K562 (cell line): ENCODE measurements around the gene FOXO3. TPM values are rescaled to one million over a fixed set of nuclear protein-coding genes. Genes with fewer than 3 reads are reported as not detected.

ENCODE experiments used
- CBX3 ChIP-seq, 2 experiments: IDR thresholded peaks; 1 replicate in 1 of 2; 2 replicates in 1 of 2; pipeline ENCODE4 v1.6.1; 2012; ENCODE audit warnings: inconsistent platforms in 2 of 2, low read length in 2 of 2, borderline replicate concordance in 1 of 2, control low read depth in 1 of 2
- E2F8 ChIP-seq: fragments of 450-650 bp; IDR thresholded peaks from 2 replicates; pipeline ENCODE4 v1.7.1; 2018; ENCODE audit warnings: mild to moderate bottlenecking, low read depth; ENCODE audit not compliant: partially characterized antibody
- GATA2 ChIP-seq: sonication (generic); formaldehyde crosslinking; IDR thresholded peaks from 2 replicates; pipeline ENCODE4 v1.4.0; 2020; ENCODE audit warnings: mild to moderate bottlenecking, missing genetic modification reagents
- MNT ChIP-seq, 2 experiments: fragments of 450-650 bp; conservative IDR thresholded peaks; 2 replicates each; pipeline ENCODE4 v1.6.1; 2017; ENCODE audit warnings: mild to moderate bottlenecking in 2 of 2, moderate library complexity in 2 of 2
- MYC ChIP-seq, 2 experiments: fragments of 250-450 bp in 1 of 2; sonication (Bioruptor Pico) in 1 of 2; IDR thresholded peaks; 2 replicates each; pipeline versions ENCODE4 v1.5.1 to v1.6.1; 2012 to 2021; ENCODE audit warnings: low read depth in 2 of 2, borderline replicate concordance in 1 of 2, improper control_type of control experiment in 1 of 2, low read length in 1 of 2, mild to moderate bottlenecking in 1 of 2, moderate library complexity in 1 of 2
- NR2F6 ChIP-seq: fragments of 450-650 bp; formaldehyde crosslinking; IDR thresholded peaks from 2 replicates; pipeline ENCODE4 v1.4.0; 2020; ENCODE audit warnings: mild to moderate bottlenecking
- PATZ1 ChIP-seq: fragments of 250-450 bp; sonication (Bioruptor Pico); IDR thresholded peaks from 2 replicates; pipeline ENCODE4 v1.5.0; 2020; ENCODE audit warnings: mild to moderate bottlenecking, borderline replicate concordance
- PTTG1 ChIP-seq: fragments of 450-650 bp; IDR thresholded peaks from 2 replicates; pipeline ENCODE4 v1.6.1; 2016; ENCODE audit warnings: low read depth, mild to moderate bottlenecking, missing genetic modification characterization, missing compliant biosample characterization
- SLC30A9 ChIP-seq: fragments of 250-450 bp; sonication (Bioruptor Pico); IDR thresholded peaks from 2 replicates; pipeline ENCODE4 v1.8.0; 2022; ENCODE audit warnings: mild to moderate bottlenecking, moderate library complexity
- THAP7 ChIP-seq: fragments of 250-450 bp; sonication (Bioruptor Pico); IDR thresholded peaks from 2 replicates; pipeline ENCODE4 v1.5.0; 2021
- ZNF280B ChIP-seq: fragments of 250-450 bp; sonication (Bioruptor Pico); IDR thresholded peaks from 2 replicates; pipeline ENCODE4 v1.5.1; 2021; ENCODE audit warnings: mild to moderate bottlenecking
- ZNF444 ChIP-seq: fragments of 250-450 bp; sonication (Bioruptor Pico); IDR thresholded peaks from 2 replicates; pipeline ENCODE4 v1.4.0; 2020; ENCODE audit warnings: mild to moderate bottlenecking, moderate library complexity
- ZNF592 ChIP-seq: fragments of 450-650 bp; IDR thresholded peaks from 2 replicates; pipeline ENCODE4 v1.6.1; 2017; ENCODE audit warnings: antibody characterized with exemption, mild to moderate bottlenecking
- polyA plus RNA-seq, 8 experiments: library from polyadenylated mRNA; depleted of rRNA in 4 of 8; stranded (reverse) in 5 of 8; unstranded in 3 of 8; fragments of >200 nt; fragmentation: Nextera tagmentation in 2 of 8; fragmentation: Illumina TruSeq in 1 of 8; extraction: Ambion mirVana in 2 of 8; extraction: Trizol in 1 of 8; gene quantifications; 2 replicates each; pipeline versions ENCODE4 v1.2.1 to v1.2.3, GENCODE V29; 2011 to 2014; ENCODE audit warnings: inconsistent platforms in 1 of 8, missing spikeins in 1 of 8
- total RNA-seq, 7 experiments: library from RNA; depleted of rRNA in 6 of 7; stranded (reverse); fragments of >200 nt in 6 of 7; fragmentation: Illumina TruSeq in 2 of 7; extraction: Trizol in 2 of 7; gene quantifications; 2 replicates each; pipeline versions ENCODE4 v1.2.1 to v1.2.3, GENCODE V29; 2011 to 2021; ENCODE audit warnings: low replicate concordance in 1 of 7

The FOXO3 gene
- total and polyA plus RNA-seq, 9 of the 15 experiments (the other 6 are each of a cell fraction or from before 2014, with no cell fraction given), result 3.0 to 14.6 (median 6.0) TPM

GRCh38 chr6:108575905-108576494, 15.3 kb downstream of the FOXO3 start (continued):
- TF ChIP-seq ZNF280B (CRISPR knock-in tag) (no peak), THAP7 (CRISPR knock-in tag) (no peak), NR2F6 (CRISPR knock-in tag) (no peak), PATZ1 (CRISPR knock-in tag) (no peak), PTTG1 (tag) (no peak), MYC (IDR thresholded peaks at IDR 0.05; ENCODE audit: low read depth, low read length) (peak; percentile 50; the same call in 1 of the 2 replicates), MYC (CRISPR knock-in tag; IDR thresholded peaks at IDR 0.05; ENCODE audit: borderline replicate concordance, low read depth) (no peak), SLC30A9 (no peak), GATA2 (CRISPR knock-in tag) (peak; percentile 48), E2F8 (no peak), ZNF444 (CRISPR knock-in tag) (no peak), CBX3 (IDR thresholded peaks at IDR 0.05; ENCODE audit: borderline replicate concordance in 1 of 2, low read length in 2 of 2) (peak in 1 of 2 experiments; percentile 47; a peak in 1 of 3 replicates), MNT (conservative IDR thresholded peaks at IDR 0.05) (peak; percentile 49 to 68; a peak in 3 of 4 replicates), ZNF592 (peak; percentile 67)
